OCI-LY3 (cell line): ENCODE data around the gene GPR27.

Source experiments
- CTCF ChIP-seq: fragments of 200-600, 300-600 bp; sonication (generic); IDR thresholded peaks from 2 replicates; pipeline ENCODE4 v1.5.1; 2014; ENCODE audit warnings: antibody characterized with exemption, low read length, low read depth
- EZH2phosphoT487 ChIP-seq: fragments of 200-600 bp; shearing (Covaris generic); IDR thresholded peaks from 2 replicates; pipeline ENCODE4 v1.6.1; 2018; ENCODE audit warnings: antibody characterized with exemption, mixed run types, low read depth

- TF ChIP-seq CTCF (no peak), EZH2phosphoT487 (no peak)
Observed at GRCh38 chr3:71714595-71714994, 39.1 kb upstream of the GPR27 start.
